Measurements from ENCODE around the gene NUFIP2.
"Not testable (repeated sequence)": the region's sequence is repeated elsewhere in the genome, so short reads cannot be mapped to it uniquely, and the experiment has no call there.

NUFIP2 gene

GRCh38 chr17:29238133-29238850, 55.7 kb downstream of the NUFIP2 start:
- Mint-ChIP-seq H3K4me3 (no peak overlapping the region), H3K9me3 (no peaks in the 10 kb centered on the region), H3K27me3 (ENCODE audit: low read depth, poor library complexity) (peaks cover 3% of the 10 kb centered on the region), H3K4me1 (peaks cover 15% of the 10 kb centered on the region), H3K27ac (peak overlapping the region; percentile 66), H3K36me3 (ENCODE audit: low read depth) (no peaks in the 10 kb centered on the region)
- no peak for TF ChIP-seq CTCF (IDR thresholded peaks at IDR 0.05)
- no peak for DNase-seq

- Mint-ChIP-seq H3K9me3 (no peaks in the 10 kb centered on the region), H3K27me3 (ENCODE audit: low read depth, poor library complexity) (peaks cover 3% of the 10 kb centered on the region), H3K4me1 (peaks cover 15% of the 10 kb centered on the region), H3K36me3 (ENCODE audit: low read depth) (no peaks in the 10 kb centered on the region), H3K27ac (no peak overlapping the region), H3K4me3 (no peak overlapping the region)
- no peak for DNase-seq
- no peak for TF ChIP-seq CTCF (IDR thresholded peaks at IDR 0.05)
These were observed 56.3 kb downstream of the NUFIP2 start for GRCh38 chr17:29237476-29238132.

- Mint-ChIP-seq H3K9me3 (no peaks in the 10 kb centered on the region), H3K27ac (no peak overlapping the region), H3K36me3 (ENCODE audit: low read depth) (no peaks in the 10 kb centered on the region), H3K4me1 (peaks cover 7% of the 10 kb centered on the region), H3K27me3 (ENCODE audit: low read depth, poor library complexity) (peaks cover 3% of the 10 kb centered on the region), H3K4me3 (no peak overlapping the region)
- no peak for DNase-seq
- TF ChIP-seq CTCF (IDR thresholded peaks at IDR 0.05), result no peak
These were observed 58.0 kb downstream of the NUFIP2 start for GRCh38 chr17:29235904-29236303.

GRCh38 chr17:29234972-29235371, 59.0 kb downstream of the NUFIP2 start:
- H3K27ac Mint-ChIP-seq; H3K36me3 Mint-ChIP-seq (ENCODE audit: low read depth); H3K9me3 Mint-ChIP-seq; DNase-seq; H3K27me3 Mint-ChIP-seq (ENCODE audit: low read depth, poor library complexity); H3K4me1 Mint-ChIP-seq; H3K4me3 Mint-ChIP-seq: not testable (repeated sequence)

- H3K4me1 Mint-ChIP-seq, result no peaks in the 10 kb centered on the region
- TF ChIP-seq CTCF (IDR thresholded peaks at IDR 0.05), result no peak
- no peaks in the 10 kb centered on the region for H3K36me3 Mint-ChIP-seq (ENCODE audit: low read depth)
- no peak overlapping the region for H3K4me3 Mint-ChIP-seq
- H3K27ac Mint-ChIP-seq, result no peak overlapping the region
- H3K27me3 Mint-ChIP-seq (ENCODE audit: low read depth, poor library complexity), result peaks cover 7% of the 10 kb centered on the region
- no peak for DNase-seq
- no peaks in the 10 kb centered on the region for H3K9me3 Mint-ChIP-seq
These were observed 60.6 kb downstream of the NUFIP2 start for GRCh38 chr17:29233301-29233700.

GRCh38 chr17:29225396-29225795, 68.6 kb downstream of the NUFIP2 start:
- DNase-seq, result no peak
- Mint-ChIP-seq H3K9me3 (no peaks in the 10 kb centered on the region), H3K27me3 (ENCODE audit: low read depth, poor library complexity) (peaks cover 17% of the 10 kb centered on the region), H3K36me3 (ENCODE audit: low read depth) (no peaks in the 10 kb centered on the region), H3K4me1 (no peaks in the 10 kb centered on the region), H3K27ac (peak overlapping the region; percentile 2), H3K4me3 (no peak overlapping the region)
- no peak for TF ChIP-seq CTCF (IDR thresholded peaks at IDR 0.05)

- not testable (repeated sequence) for H3K4me1 Mint-ChIP-seq; H3K36me3 Mint-ChIP-seq (ENCODE audit: low read depth); H3K4me3 Mint-ChIP-seq; H3K9me3 Mint-ChIP-seq; DNase-seq; H3K27ac Mint-ChIP-seq
- H3K27me3 Mint-ChIP-seq (ENCODE audit: low read depth, poor library complexity), result peaks cover 13% of the 10 kb centered on the region
These were observed 72.6 kb downstream of the NUFIP2 start for GRCh38 chr17:29221338-29221737.
